HG03175 (cell line): ENCODE measurements around the gene KIF5A.
"Not testable (repeated sequence)": the region's sequence is repeated elsewhere in the genome, so short reads cannot be mapped to it uniquely, and the experiment has no call there.

Experiments used
- ATAC-seq: cut with Tn5 transposase; IDR thresholded peaks from one replicate; pipeline ENCODE4 v1.9.1; 2021; ENCODE audit warnings: mild to moderate bottlenecking, moderate library complexity; ENCODE audit not compliant: unreplicated experiment

Gene KIF5A

GRCh38 chr12:57549909-57550640, at the start of gene KIF5A:
KIF5A (plus strand) TSS chr12:57550044; CDS start chr12:57550272, 228 bp downstream.
- no peak for ATAC-seq

DNA sequence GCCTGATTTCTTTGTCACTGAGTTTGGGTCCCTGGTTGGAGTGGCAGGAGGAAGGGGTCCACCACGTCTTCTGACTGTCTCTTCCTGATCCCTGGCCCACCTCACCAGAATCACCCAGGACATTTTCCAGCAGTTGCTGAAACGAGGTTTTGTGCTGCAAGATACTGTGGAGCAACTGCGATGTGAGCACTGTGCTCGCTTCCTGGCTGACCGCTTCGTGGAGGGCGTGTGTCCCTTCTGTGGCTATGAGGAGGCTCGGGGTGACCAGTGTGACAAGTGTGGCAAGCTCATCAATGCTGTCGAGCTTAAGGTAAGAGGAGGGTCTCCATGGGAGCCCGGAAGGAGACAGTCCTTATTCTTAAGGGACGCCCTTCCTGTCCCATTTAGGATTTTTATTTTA, 49.6 kb upstream of the KIF5A start:
- no peak for ATAC-seq

- ATAC-seq, result not testable (repeated sequence)
Measured at GRCh38 chr12:57502311-57502969, 47.4 kb upstream of the KIF5A start.

DNA sequence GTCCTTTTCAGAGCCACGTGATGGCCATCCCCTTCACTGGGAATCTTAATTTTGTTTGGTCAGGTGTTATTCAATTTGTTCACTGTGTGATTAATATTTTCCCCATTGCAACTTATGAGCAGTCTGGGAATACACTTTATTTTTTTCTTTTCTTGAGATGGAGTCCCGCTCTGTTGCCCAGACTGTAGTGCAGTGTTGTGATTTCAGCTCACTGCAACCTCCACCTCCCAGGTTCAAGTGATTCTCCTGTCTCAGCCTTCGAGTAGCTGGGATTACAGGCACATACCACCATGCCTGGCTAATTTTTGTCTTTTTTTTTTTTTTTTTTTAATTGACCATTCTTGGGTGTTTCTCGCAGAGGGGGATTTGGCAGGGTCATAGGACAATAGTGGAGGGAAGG, 43.3 kb upstream of the KIF5A start:
- ATAC-seq, result not testable (repeated sequence)

GRCh38 chr12:57507796-57508195, 42.0 kb upstream of the KIF5A start:
- not testable (repeated sequence) for ATAC-seq

- no peak for ATAC-seq
Measured at GRCh38 chr12:57511161-57511560, 38.7 kb upstream of the KIF5A start.

DNA sequence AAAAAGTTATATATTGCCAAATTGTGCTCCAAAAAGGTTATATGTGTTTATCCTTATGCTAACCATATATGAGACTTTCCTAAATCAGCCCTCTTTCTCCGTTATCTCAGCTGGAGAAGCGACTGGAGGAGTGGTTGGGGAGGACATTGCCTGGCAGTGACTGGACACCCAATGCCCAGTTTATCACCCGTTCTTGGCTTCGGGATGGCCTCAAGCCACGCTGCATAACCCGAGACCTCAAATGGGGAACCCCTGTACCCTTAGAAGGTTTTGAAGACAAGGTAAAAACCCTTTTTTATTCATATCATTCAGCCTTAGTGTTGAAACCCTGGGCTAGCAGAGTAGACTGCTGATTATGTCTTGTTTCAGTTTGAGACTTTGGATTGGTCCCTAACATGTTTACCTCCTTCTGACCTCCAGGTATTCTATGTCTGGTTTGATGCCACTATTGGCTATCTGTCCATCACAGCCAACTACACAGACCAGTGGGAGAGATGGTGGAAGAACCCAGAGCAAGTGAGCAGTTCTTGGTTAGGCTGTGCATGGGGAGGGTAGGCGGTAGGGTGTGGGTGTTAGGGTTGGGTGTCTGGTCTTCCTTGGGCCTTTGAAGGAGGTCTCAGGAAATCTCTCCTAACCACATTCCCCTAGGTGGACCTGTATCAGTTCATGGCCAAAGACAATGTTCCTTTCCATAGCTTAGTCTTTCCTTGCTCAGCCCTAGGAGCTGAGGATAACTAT, 38.1 kb upstream of the KIF5A start:
- no peak for ATAC-seq

DNA sequence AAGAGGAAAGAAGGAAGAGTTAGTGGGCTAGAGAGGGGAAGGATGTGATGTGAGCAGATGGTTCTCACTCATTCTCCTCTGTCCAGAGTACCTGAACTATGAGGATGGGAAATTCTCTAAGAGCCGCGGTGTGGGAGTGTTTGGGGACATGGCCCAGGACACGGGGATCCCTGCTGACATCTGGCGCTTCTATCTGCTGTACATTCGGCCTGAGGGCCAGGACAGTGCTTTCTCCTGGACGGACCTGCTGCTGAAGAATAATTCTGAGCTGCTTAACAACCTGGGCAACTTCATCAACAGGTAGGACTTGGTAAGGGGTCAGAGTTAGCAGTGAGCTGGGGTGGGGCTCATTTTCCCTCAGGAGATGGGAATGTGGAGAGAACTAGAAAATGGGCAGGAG, 37.2 kb upstream of the KIF5A start:
- ATAC-seq, result no peak

DNA sequence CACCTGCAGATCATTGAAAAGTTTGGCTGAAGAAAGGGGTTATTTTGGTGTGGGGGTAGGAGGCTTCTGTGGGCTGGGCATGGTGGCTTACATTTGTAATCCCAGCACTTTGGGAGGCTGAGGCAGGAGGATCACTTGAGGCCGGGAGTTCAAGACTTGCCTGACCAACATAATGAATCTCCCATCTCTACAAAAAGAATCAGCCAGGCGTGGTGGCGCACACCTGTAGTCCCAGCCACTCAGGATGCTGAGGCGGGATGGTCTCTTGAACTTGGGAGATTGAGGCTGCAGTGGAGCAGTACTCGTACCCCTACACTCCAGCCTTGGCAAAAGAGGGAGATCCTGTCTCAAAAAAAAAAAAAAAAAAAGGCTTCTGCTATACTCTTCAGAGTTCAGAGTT, 36.6 kb upstream of the KIF5A start:
- no peak for ATAC-seq

DNA sequence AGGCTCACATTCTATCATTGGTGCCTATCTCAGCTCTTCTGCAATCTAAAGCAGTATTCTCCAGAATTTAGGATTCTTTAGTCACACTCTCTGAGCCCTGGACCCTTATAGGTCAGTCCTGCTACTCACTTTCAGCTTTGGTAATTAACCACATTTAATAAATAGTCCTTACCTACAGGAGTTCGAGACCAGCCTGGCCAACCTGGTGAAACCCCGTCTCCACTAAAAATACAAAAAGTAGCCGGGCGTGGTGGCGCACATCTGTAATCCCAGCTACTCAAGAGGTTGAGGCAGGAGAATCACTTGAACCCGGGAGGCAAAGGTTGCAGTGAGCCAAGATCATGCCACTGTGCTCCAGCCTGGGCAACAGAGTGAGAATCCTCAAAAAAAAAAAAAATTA, 36.2 kb upstream of the KIF5A start:
- not testable (repeated sequence) for ATAC-seq

- not testable (repeated sequence) for ATAC-seq
Measured at GRCh38 chr12:57514246-57514645, 35.6 kb upstream of the KIF5A start.

DNA sequence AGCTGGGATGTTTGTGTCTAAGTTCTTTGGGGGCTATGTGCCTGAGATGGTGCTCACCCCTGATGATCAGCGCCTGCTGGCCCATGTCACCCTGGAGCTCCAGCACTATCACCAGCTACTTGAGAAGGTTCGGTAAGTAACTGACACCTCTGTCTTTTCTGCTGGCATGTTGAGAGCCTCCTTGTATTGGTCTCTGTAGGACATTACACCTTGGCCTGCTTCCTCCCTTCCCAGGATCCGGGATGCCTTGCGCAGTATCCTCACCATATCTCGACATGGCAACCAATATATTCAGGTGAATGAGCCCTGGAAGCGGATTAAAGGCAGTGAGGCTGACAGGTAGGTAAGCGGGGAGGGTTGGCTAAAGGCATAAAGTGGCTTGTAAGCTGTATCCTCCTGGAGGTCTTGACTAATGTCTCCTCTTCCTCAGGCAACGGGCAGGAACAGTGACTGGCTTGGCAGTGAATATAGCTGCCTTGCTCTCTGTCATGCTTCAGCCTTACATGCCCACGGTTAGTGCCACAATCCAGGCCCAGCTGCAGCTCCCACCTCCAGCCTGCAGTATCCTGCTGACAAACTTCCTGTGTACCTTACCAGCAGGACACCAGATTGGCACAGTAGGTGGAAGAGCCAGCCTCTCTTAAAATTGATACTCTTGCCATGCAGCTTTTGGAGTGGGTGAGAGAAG, 35.0 kb upstream of the KIF5A start:
- no peak for ATAC-seq

- ATAC-seq, result no peak
Measured at GRCh38 chr12:57515408-57515933, 34.4 kb upstream of the KIF5A start.

- ATAC-seq, result no peak
Measured at GRCh38 chr12:57515934-57516541, 33.8 kb upstream of the KIF5A start.

GRCh38 chr12:57516617-57517153, 33.2 kb upstream of the KIF5A start:
- no peak for ATAC-seq

DNA sequence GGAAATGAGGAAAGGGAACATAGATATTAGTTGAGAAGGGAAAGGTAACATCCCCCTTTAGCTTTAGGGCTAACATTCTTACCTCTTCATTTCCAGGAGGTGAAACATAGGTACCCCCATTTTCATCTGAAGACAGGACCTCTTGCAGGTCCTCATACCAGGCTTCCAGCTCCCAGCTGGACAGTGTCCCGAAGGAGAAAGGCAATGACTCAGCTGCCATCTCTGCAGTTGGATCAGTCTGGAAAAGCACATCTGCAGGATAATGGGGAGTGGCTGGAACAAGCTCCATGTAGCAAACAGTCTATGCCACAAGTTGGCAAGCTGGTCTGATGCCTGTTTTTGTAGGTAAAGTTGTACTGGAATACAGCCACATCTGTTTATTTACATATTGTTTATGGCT, 32.7 kb upstream of the KIF5A start:
- ATAC-seq, result no peak

DNA sequence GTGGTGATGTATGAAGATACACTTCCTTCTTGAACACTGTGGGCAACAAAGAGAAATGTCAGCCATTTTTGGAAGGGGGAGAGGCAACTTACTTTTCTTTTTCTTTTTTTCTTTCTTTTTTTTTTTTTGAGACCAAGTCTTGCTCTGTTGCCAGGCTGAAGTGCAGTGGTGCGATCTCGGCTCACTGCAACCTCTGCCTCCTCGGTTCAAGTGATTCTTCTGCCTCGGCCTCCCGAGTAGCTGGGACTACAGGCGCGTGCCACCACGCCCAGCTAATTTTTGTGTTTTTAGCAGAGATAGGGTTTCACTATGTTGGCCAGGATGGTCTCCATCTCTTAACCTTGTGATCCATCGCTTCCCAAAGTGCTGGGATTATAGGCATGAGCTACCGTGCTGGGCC, 32.1 kb upstream of the KIF5A start:
- not testable (repeated sequence) for ATAC-seq

DNA sequence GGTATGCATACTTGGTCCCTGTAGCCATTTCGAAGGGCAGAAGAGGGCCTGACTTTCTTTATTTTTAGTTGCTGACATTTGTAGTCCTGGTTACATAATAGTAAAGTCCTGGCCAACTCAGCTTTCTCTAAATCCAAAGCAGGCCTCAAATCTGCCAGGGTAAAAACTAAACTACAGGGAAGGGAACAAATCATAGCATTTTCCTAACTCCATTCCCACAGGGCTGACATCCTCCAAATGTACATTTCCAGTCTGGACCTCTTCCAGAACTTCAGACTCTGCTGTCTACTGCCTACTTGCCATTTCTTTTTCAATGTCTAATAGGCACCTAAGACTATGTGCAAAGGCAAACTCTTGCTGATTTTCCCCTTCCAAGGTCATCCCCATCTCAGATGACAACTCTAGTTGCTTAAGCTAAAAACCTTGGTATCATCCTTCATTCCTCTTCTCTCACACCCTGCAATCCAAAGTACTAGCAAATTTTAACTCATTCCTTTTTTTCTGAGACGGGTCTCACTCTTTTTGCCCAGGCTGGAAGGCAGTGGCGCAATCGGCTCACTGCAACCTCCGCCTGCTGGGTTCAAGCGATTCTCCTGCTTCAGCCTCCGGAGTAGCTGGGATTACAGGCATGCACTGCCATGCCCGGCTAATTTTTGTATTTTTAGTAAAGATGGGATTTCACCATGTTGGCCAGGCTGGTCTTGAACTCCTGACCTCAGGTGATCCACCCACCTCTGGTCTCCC, 31.5 kb upstream of the KIF5A start:
- ATAC-seq, result no peak

DNA sequence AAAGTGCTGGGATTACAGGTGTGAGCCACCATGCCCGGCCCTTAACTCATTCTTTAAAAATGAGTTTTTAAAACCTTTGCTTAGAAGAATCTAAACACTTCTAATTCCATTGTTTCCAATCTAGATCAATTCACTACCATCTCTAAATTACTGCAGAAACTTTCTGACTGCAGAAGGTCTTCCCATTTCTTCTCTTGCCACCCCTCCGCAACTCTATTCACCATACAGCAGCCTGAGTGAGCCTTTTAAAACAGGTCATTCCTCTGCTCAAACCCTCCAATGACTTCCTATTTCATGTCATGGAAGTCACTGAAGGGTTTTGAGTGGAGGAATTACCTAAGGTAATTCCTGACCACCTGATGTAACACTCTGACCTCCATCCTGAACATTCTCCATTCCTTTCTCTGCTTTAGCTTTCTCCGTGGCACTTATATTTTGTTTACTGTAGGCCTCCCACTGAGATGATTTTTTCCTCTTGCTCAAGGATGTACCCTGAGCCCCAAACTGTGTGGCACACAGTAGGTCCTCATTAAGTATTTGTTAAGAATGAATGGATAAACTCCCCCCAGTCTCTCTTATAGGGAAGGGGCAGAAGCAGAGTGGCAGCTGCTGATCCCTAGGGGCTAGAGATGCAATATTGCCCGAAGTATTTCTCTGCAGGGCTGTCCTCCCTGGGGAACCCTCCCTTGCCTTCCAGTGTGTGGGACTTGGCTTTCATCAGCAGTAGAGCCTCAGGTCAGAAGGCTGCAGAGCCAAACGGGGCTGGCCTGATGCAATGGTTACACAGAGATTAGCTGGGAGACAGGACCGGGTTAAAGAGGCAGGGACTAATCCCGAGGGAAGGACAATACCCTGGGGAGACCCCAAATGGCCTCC, 30.7 kb upstream of the KIF5A start:
- no peak for ATAC-seq
